22Rv1 (cell line): ENCODE results near the gene IPO8.

Source experiments
- CTCF ChIP-seq: fragments of 450-650 bp; IDR thresholded peaks from 2 replicates; pipeline ENCODE4 v1.5.1; 2017; ENCODE audit warnings: mild to moderate bottlenecking
- ZFX ChIP-seq: fragments of 450-650 bp; IDR thresholded peaks from 2 replicates; pipeline ENCODE4 v1.6.1; 2017; ENCODE audit warnings: antibody characterized with exemption, borderline replicate concordance

DNA sequence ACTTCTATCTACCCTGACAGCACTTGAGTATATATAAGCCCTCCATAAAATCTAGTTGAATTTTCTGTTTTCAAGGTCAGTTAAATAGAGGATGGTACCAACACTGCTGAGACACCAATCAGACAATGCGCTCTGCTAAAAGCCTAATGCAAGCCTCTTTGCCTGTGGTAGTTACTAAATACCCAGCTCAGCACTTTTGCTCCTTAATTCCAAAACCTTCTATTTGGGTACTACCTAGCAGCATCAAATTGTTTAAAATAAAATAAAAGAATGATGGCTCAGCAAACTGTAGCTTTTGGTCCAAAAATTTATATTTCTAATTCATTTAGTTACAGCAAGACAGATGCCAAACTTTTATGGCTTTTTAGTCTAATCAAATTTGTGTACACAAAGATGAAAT lies 107.9 kb downstream of the IPO8 start:
- TF ChIP-seq CTCF (no peak), ZFX (no peak)
